ENCODE data around the gene REG4.

- TF ChIP-seq POLR2A (IDR thresholded peaks at IDR 0.05; ENCODE audit: low read depth, low read length) (no peak), YY1 (IDR thresholded peaks at IDR 0.05; ENCODE audit: low read depth, low read length) (no peak), USF2 (IDR thresholded peaks at IDR 0.05; ENCODE audit: borderline replicate concordance, low read depth, low read length) (no peak), EZH2 (IDR thresholded peaks at IDR 0.05; ENCODE audit: borderline replicate concordance, control insufficient read depth, low read depth, low read length) (no peak), NR2C1 (IDR thresholded peaks at IDR 0.05) (no peak), TARDBP (IDR thresholded peaks at IDR 0.05; ENCODE audit: borderline replicate concordance) (no peak), ZBTB40 (IDR thresholded peaks at IDR 0.05; ENCODE audit: borderline replicate concordance) (no peak), POLR2AphosphoS5 (IDR thresholded peaks at IDR 0.05; ENCODE audit: low read length) (no peak)
- TF ChIP-seq, protein P1, sequence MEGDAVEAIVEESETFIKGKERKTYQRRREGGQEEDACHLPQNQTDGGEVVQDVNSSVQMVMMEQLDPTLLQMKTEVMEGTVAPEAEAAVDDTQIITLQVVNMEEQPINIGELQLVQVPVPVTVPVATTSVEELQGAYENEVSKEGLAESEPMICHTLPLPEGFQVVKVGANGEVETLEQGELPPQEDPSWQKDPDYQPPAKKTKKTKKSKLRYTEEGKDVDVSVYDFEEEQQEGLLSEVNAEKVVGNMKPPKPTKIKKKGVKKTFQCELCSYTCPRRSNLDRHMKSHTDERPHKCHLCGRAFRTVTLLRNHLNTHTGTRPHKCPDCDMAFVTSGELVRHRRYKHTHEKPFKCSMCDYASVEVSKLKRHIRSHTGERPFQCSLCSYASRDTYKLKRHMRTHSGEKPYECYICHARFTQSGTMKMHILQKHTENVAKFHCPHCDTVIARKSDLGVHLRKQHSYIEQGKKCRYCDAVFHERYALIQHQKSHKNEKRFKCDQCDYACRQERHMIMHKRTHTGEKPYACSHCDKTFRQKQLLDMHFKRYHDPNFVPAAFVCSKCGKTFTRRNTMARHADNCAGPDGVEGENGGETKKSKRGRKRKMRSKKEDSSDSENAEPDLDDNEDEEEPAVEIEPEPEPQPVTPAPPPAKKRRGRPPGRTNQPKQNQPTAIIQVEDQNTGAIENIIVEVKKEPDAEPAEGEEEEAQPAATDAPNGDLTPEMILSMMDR (IDR thresholded peaks at IDR 0.05 in 2 of 3, conservative IDR thresholded peaks at IDR 0.05 in 1 of 3; ENCODE audit: control insufficient read depth in 2 of 3, extremely low read depth in 1 of 3, insufficient read depth in 1 of 3, low read depth in 3 of 3, low read length in 3 of 3): no peak
- TF ChIP-seq, protein P2, sequence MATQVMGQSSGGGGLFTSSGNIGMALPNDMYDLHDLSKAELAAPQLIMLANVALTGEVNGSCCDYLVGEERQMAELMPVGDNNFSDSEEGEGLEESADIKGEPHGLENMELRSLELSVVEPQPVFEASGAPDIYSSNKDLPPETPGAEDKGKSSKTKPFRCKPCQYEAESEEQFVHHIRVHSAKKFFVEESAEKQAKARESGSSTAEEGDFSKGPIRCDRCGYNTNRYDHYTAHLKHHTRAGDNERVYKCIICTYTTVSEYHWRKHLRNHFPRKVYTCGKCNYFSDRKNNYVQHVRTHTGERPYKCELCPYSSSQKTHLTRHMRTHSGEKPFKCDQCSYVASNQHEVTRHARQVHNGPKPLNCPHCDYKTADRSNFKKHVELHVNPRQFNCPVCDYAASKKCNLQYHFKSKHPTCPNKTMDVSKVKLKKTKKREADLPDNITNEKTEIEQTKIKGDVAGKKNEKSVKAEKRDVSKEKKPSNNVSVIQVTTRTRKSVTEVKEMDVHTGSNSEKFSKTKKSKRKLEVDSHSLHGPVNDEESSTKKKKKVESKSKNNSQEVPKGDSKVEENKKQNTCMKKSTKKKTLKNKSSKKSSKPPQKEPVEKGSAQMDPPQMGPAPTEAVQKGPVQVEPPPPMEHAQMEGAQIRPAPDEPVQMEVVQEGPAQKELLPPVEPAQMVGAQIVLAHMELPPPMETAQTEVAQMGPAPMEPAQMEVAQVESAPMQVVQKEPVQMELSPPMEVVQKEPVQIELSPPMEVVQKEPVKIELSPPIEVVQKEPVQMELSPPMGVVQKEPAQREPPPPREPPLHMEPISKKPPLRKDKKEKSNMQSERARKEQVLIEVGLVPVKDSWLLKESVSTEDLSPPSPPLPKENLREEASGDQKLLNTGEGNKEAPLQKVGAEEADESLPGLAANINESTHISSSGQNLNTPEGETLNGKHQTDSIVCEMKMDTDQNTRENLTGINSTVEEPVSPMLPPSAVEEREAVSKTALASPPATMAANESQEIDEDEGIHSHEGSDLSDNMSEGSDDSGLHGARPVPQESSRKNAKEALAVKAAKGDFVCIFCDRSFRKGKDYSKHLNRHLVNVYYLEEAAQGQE (IDR thresholded peaks at IDR 0.05; ENCODE audit: low read depth, low read length): no peak
- TF ChIP-seq, protein P3, sequence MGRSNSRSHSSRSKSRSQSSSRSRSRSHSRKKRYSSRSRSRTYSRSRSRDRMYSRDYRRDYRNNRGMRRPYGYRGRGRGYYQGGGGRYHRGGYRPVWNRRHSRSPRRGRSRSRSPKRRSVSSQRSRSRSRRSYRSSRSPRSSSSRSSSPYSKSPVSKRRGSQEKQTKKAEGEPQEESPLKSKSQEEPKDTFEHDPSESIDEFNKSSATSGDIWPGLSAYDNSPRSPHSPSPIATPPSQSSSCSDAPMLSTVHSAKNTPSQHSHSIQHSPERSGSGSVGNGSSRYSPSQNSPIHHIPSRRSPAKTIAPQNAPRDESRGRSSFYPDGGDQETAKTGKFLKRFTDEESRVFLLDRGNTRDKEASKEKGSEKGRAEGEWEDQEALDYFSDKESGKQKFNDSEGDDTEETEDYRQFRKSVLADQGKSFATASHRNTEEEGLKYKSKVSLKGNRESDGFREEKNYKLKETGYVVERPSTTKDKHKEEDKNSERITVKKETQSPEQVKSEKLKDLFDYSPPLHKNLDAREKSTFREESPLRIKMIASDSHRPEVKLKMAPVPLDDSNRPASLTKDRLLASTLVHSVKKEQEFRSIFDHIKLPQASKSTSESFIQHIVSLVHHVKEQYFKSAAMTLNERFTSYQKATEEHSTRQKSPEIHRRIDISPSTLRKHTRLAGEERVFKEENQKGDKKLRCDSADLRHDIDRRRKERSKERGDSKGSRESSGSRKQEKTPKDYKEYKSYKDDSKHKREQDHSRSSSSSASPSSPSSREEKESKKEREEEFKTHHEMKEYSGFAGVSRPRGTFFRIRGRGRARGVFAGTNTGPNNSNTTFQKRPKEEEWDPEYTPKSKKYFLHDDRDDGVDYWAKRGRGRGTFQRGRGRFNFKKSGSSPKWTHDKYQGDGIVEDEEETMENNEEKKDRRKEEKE (IDR thresholded peaks at IDR 0.05): no peak
Measured at GRCh38 chr1:119795261-119796200, 15.7 kb downstream of the REG4 start.

Measured in GM12878 (cell line).